HFFc6 (cell line): ENCODE results near the gene SLC25A53. TPM values are rescaled to one million over a fixed set of nuclear protein-coding genes. Genes with fewer than 3 reads are reported as not detected.
"Not testable (repeated sequence)": the region's sequence is repeated elsewhere in the genome, so short reads cannot be mapped to it uniquely, and the experiment has no call there.

Source experiments
- DNase-seq: peaks from one replicate; pipeline ENCODE4 v3.0.0-alpha.2; 2018
- H3K27ac Mint-ChIP-seq: 2 replicates; pipeline ENCODE4 v1.8.0; 2020; ENCODE audit warnings: mild to moderate bottlenecking, mixed read lengths
- H3K27me3 Mint-ChIP-seq: 2 replicates; pipeline ENCODE4 v1.8.0; 2021; ENCODE audit warnings: mild to moderate bottlenecking, moderate library complexity, mixed read lengths; ENCODE audit not compliant: insufficient read depth
- H3K36me3 Mint-ChIP-seq: 2 replicates; pipeline ENCODE4 v1.8.0; 2021; ENCODE audit warnings: low read depth, mixed read lengths
- H3K4me1 Mint-ChIP-seq: 2 replicates; pipeline ENCODE4 v1.8.0; 2020; ENCODE audit warnings: low read depth, mixed read lengths
- H3K4me3 Mint-ChIP-seq: 2 replicates; pipeline ENCODE4 v1.8.0; 2020; ENCODE audit warnings: mild to moderate bottlenecking, moderate library complexity, mixed read lengths
- H3K9me3 Mint-ChIP-seq: 2 replicates; pipeline ENCODE4 v1.8.0; 2020; ENCODE audit warnings: mild to moderate bottlenecking, mixed read lengths
- total RNA-seq, 6 experiments: library from RNA; stranded (reverse); fragmentation: NEBNext Ultra II Directional; extraction: Animal tissue kit (Norgen Biotek cat#: 25700); gene quantifications; 2 replicates in 1 of 6; 3 replicates in 5 of 6; pipeline ENCODE4 v1.2.3, GENCODE V29; 2021
- TF ChIP-seq, protein P1 (sequence below): fragments of 200-600 bp; sonication (generic); IDR thresholded peaks from 2 replicates; pipeline ENCODE4 v1.5.0; 2021; ENCODE audit warnings: antibody characterized with exemption, mild to moderate bottlenecking

SLC25A53 gene
- total RNA-seq, 6 experiments from 2014 or later: 4.0 to 5.9 (median 4.6) TPM

DNA sequence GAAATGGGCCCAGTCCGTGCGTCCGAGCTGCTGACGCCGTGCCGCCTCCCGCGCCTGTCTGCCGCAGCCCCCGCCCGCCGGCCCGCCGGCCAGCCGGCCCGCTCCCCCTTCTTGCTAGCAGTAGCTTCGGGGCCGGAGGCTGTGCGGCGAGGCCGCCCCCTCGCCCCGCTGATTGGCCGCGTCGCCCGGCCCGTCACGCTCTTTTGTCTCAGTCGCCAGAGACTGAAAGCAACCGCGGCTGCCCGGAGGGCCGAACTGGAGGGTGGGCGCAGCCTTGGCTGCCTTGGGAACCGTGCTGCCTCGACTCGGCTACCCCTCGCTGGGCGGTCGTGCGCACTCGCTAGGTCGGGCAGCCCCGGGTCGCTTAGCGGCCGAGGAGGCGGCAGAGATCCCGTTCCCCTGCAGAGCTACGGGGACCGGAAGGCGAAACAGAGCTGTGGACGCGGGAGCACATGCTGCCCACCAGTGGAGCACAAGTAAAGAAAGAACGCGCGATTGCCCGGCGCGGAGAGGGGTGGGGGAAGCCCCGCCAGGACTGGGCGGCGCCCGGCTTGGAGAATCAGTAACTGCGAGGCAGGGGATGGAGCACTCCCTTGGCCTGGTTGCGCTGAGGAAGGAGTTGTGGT, 44.4 kb downstream of the SLC25A53 start, which contains the start of gene ZCCHC18:
ZCCHC18 (plus strand) TSS at position 198 of the 626 bp plus-strand sequence. CDS start 1,589 bp downstream, outside the sequence.
- Mint-ChIP-seq H3K4me1 (no peaks in the 10 kb centered on the region; the same call in 1 of the 2 replicates), H3K27me3 (peaks cover 6% of the 10 kb centered on the region; the same call in 1 of the 2 replicates), H3K9me3 (no peaks in the 10 kb centered on the region), H3K36me3 (no peaks in the 10 kb centered on the region), H3K4me3 (peak within 1 kb of the TSS; percentile 88), H3K27ac (no peak within 1 kb of the TSS)
- DNase-seq: peak; percentile 4
- TF ChIP-seq, protein P1, sequence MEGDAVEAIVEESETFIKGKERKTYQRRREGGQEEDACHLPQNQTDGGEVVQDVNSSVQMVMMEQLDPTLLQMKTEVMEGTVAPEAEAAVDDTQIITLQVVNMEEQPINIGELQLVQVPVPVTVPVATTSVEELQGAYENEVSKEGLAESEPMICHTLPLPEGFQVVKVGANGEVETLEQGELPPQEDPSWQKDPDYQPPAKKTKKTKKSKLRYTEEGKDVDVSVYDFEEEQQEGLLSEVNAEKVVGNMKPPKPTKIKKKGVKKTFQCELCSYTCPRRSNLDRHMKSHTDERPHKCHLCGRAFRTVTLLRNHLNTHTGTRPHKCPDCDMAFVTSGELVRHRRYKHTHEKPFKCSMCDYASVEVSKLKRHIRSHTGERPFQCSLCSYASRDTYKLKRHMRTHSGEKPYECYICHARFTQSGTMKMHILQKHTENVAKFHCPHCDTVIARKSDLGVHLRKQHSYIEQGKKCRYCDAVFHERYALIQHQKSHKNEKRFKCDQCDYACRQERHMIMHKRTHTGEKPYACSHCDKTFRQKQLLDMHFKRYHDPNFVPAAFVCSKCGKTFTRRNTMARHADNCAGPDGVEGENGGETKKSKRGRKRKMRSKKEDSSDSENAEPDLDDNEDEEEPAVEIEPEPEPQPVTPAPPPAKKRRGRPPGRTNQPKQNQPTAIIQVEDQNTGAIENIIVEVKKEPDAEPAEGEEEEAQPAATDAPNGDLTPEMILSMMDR: no peak

DNA sequence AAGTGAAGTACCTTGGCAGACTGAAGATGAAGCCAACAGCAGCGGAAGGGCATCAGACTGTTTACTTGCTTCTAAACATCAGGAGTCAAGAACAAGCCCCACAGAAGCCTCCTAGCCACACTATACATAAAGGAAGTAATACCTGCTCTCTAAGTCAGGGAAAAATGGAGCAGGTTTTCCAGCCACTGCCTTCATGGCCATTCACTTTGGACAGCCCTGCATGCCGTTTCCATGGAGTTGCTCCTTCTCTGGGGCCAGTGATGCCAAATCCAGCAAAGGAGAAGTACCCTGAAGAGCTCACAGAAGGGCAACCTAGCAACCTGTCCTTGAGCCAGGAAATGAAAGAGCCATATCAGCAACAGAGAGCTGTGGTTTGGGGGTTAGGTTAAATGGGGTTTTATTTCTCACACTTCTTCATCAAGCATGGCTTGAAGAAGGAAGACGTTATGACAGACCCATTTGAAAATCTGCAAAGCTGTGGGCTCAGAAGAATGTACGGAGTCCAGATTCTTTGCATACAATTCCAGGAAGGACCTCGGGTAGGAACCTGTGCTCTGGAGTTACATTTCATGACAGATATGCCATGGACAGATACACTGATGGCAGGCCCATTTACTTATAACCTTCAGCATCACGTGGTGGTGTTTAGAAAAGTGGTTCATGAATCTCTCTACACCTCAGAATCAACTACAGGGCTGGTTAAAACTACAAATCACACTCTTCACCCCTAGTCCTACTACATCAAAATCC, 46.1 kb downstream of the SLC25A53 start:
- not testable (repeated sequence) for H3K4me3 Mint-ChIP-seq, DNase-seq, H3K4me1 Mint-ChIP-seq, H3K9me3 Mint-ChIP-seq, H3K27ac Mint-ChIP-seq, H3K36me3 Mint-ChIP-seq
- peaks cover 13% of the 10 kb centered on the region for H3K27me3 Mint-ChIP-seq

DNA sequence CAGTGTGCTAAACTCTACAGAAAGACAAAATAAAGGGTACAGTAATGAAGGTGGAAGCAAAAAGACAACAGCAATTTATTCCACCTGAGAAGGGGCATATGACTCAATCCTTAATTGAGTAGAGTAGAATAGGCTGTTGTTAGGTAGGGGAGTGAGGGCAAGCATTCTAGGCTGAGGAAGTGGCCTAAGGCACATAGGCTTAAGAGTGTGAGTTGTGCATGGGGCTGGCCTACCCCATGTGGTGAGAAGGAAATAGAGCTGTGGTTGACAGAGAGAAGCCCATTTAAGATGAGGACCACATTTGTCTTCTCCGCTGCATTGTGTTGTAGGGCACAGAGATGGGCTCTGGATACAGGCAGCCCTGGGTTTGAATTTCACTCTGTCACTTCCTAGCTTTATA, 47.9 kb downstream of the SLC25A53 start:
- Mint-ChIP-seq H3K4me3 (no peak overlapping the region), H3K27ac (no peak overlapping the region), H3K4me1 (no peaks in the 10 kb centered on the region; the same call in 1 of the 2 replicates), H3K36me3 (no peaks in the 10 kb centered on the region), H3K9me3 (no peaks in the 10 kb centered on the region), H3K27me3 (peaks cover 14% of the 10 kb centered on the region)
- no peak for DNase-seq
- TF ChIP-seq, protein P1: no peak

DNA sequence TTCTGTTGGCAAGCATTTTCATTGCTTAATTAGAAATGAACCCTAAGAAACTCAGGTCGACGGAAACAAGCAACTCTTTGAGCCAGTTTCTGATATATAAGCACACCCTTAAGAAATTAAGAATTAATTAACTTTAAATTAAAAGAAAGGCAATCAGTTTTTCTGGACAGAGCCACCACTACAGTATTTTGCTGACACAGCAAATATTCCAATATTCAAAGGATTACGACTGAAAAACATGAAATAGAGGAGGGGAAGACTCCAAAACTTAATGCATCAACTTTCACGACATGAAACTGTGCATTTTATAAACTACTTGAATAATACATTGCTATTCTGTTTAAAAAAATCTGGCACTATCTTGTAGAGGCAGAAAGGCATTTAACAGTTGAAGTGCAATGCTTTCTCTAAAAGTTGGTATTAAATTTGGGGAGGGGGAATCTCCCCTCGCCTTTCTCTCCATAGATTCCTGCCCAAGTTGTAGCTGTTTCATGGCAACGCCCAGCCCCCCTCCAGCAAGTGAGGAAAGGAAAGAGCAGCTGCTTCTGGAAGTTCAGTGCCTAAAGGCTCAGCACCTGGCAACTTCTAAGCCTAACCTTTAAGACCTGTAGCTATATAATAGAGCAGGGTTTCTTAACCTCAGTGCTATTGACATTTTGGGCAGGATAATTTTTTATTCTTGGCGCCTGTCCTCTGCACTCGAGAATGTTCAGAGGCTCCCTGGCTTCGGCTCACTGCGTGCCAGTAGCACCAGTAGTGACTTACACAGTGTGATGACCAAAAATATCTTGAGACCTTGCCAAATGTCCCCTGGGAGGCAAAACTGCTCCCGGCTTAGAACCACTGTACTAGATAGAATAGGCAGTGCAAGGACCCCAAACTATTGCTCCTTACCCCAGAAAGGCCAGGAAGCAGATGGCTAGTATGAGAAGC, 51.2 kb downstream of the SLC25A53 start:
- Mint-ChIP-seq H3K4me1 (no peaks in the 10 kb centered on the region), H3K9me3 (no peaks in the 10 kb centered on the region), H3K27ac (no peak overlapping the region), H3K27me3 (peaks cover 14% of the 10 kb centered on the region), H3K4me3 (no peak overlapping the region), H3K36me3 (no peaks in the 10 kb centered on the region)
- TF ChIP-seq, protein P1: no peak
- no peak for DNase-seq

DNA sequence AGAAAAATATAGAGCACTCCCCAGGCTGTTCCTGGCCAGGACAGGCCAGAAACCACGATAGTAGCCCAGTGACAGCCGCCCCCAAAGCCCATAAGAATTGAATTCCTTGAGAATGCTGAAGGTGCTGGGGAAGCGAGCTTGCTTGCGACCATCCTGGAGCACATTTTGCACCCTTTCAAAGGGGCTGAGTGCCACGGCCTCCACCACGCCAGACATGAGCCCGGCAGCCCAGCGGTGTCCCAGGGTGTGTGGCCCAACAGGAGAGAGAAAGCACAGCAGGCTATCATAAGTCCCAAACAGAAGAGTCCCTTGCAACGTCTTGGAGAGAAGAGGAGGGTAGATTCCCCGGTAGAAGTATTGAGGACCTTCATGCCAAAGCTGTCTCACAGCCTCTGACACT, 52.1 kb downstream of the SLC25A53 start:
- DNase-seq: no peak
- Mint-ChIP-seq H3K9me3 (no peaks in the 10 kb centered on the region), H3K36me3 (no peaks in the 10 kb centered on the region), H3K27ac (no peak overlapping the region), H3K4me3 (no peak overlapping the region), H3K4me1 (no peaks in the 10 kb centered on the region), H3K27me3 (peaks cover 9% of the 10 kb centered on the region)
- TF ChIP-seq, protein P1: no peak
